HG03439 (cell line): ENCODE measurements around the gene MCF2L.
"Not testable (repeated sequence)": the region's sequence is repeated elsewhere in the genome, so short reads cannot be mapped to it uniquely, and the experiment has no call there.

Experiments used
- ATAC-seq: cut with Tn5 transposase; IDR thresholded peaks from one replicate; pipeline ENCODE4 v1.9.1; 2021; ENCODE audit warnings: mild to moderate bottlenecking, moderate library complexity; ENCODE audit not compliant: unreplicated experiment

Gene MCF2L

DNA sequence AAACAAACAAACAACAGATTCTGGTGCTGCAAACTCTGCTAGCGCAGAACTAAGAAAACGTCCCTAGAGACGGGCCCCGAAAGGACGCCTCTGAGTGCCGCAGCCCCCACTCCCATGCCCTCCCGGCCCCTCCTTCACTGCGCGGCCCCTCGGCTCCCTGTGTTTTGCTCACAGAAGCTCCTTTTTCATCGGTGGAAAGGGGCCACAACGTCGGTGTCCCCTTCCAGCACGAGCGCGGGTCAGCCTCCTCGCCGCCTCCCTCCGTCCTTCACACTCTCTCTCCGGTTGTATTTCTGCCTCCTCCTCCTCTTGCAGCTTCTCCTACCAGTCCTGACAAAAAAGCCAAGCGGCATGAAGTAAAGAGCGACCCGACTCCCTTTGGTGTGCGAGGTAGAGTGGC is 121.8 kb downstream of the MCF2L start:
- no peak for ATAC-seq

DNA sequence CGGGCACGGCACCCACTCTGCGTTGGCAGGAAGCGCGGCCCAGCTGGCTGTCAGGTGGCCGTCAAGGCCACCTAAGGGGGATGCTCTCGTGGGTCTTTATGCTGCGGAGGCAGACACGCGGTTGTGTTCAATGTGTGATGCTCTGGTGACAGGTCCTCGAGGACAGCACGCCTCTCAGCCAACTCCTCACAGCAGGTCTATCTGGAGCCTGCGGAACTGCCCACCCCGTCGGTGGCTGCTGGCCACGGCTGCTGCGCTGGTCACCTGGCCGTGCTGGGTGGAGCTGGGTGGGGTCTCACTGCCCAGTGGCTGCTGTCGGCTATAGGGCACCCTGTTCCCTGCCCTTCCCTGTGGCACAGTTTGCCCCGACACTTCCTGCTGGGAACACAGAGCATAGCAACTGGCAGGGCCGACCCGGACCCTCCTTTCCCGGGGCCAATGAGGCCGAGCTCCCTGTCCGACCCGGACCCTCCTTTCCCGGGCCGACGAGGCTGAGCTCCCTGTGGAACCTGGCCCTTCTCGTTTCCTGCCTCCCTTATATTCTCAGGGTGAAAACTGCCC is 122.3 kb downstream of the MCF2L start:
- ATAC-seq = no peak

DNA sequence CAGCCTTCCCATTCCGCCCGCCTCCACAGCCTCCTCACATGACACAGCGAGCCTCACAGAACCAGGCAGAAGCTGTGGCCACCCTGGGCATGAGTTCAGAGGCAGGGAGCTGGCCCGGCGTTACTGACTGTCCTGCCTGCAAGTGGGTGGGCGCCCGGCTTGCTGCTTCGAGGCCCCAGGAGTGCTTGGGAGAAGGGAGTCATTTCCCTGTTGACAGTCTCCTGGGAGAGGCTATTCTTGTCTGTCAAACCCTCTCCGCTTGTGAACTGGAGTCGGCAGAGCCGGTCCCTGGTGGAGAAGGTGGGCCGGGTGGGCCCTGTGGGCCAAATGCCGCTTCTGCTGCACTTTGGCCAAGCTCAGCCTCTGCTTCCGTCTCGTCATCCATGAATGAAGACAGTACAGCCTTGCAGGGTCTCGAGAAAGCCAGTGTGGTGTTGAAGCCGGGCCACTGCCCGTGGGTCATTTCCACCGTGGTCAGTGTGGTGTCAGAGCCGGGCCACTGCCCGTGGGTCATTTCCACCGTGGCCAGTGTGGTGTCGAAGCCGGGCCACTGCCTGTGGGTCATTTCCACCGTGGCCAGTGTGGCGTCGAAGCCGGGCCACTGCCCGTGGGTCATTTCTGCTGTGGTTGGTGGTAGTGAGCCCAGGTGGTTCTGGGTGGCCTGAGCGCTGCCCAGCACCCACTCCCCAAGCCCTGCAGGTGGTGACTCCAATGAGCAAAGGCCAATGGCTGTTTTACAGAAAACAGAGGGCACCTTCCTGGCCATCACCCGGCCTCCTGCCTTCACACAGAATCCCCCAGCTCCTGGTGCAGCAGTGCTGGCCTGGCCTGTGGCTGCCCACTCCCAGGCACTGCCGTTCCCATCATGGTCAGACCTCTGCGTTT is 123.1 kb downstream of the MCF2L start:
- no peak for ATAC-seq

DNA sequence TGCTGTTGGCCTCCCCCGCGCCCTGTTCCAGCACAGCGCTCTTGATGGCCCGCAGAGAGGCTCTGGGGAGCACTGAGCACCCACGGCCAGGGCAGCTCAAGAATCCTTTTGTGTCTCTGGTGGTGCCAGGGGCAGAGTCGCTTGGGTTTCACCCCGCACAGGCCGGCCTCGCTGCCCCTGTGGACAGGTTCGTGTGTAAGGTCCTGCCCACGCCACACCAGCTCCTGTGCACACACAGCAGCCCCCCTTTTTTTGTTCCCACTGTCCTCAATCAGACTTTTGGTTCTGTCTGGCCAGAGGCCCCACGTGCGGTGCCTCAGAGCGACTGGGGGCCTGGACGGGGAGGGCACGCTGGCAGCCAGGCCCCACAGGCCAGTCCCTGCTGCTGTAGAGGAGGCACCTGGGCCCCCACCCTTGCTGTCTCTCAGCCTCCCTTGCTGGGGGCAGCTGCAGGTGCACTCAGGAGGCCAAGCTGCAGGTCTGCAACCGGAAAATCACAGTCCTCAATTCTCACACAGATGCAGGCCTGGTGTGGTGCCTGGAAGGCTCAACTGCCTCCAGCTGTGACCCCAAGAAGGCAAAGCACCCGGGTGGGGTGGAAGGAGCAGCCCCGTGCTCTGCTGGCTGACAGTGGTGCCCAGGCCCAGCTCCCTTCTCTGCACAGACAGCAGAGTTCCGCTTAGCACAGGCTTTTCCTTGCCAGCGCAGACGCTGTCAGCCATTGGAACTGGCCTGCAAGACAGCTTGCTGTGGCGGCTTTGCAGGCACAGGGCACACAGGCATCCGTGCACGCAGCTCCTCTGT is 124.0 kb downstream of the MCF2L start:
- no peak for ATAC-seq

DNA sequence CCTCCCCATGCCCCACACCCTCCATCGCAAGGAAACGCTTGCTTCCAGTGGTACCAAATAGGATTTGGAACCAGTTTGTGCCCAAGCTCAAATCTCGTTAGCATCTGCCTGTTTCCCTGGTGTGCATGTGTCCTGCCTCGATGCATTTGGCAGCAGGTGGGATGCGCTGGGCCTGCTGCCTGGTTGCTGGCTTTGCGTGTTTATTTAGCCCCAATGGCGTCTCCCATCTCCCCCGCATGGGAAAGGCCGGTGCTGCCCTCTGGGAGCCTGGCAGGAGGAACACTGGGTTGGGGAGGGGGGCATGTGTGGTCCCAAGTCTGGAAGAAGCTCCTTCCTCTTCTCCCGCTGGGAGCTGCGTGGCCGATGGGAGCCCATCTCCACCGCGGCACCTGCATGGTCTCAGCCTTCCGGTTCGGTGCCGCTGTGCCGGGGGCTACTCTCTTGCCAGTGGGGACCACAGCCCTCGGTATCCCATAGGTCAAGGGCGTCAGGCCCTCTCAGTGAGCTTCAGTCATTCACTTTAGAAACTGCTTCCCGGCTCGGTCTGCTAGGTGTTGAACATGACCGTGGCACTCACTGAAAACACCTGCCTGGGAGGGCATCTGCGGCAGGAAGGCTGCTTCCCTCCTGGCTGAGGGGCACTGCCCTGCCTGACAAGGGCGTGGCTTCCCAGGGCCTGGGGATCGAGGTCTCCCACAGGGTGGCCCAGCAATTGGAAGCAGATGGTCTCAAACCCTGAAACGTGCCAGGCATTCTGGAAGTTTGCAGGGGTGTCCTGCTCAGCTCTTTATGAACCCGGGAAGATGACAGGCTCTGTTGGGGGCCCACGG is 124.8 kb downstream of the MCF2L start:
- ATAC-seq = no peak

DNA sequence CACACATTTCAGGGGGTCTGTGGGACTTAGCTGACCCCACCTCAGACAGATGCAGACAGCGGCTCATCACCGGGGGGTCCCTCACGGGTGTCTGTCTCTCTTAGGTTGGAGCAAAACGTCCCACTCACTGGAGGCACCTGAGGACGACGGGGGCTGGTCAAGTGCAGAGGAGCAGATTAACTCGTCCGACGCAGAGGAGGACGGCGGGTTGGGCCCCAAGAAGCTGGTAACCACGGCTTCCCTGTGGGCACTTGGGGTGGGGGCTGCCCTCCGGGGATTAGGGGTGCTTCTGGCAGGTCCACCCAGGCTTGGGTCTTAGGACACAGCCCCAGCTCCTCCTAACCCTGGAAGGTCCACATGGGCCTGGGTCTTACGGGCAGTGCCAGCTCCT is 125.4 kb downstream of the MCF2L start:
- ATAC-seq = no peak

DNA sequence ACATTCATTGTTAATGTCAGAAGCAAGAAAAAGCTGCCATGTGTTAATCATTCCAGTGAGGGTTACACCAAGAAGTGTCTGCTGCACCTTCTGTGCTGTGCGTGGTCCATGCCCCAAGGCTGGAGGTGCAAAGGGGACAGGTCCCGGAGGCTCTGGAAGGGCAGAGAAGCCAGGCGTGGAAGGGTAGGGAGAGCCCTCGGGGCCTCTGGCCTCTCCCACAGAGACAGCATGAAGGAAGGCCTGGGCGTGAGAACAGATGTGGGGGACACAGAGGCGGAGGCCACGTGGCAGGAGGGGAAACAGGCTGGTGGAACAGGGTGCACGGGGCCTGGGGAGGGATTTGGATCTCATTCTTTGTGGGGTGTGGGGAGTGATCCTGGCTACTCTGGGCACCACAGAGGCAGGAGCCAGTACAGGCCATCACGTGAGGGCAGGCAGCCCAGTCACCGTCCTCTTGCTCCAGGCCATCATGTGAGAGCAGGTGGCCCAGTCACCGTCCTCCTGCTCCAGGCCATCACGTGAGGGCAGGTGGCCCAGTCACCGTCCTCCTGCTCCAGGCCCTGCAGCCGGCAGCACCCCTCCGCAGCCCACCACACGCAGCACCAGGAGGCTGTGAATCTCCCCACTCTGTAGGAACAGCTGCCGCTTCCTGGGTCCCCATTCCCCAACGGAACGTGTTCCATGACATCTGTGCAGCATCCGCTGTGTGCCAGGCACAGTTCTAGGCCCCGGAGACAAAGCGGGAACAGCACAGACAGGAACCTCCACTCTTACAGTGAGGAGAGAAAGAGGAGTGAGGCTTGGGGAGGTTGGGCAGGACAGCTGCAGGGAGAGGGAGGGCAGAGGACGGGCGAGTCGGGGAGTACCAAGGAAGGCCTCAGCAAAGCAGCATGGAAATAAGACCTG is 126.4 kb downstream of the MCF2L start:
- no peak for ATAC-seq

DNA sequence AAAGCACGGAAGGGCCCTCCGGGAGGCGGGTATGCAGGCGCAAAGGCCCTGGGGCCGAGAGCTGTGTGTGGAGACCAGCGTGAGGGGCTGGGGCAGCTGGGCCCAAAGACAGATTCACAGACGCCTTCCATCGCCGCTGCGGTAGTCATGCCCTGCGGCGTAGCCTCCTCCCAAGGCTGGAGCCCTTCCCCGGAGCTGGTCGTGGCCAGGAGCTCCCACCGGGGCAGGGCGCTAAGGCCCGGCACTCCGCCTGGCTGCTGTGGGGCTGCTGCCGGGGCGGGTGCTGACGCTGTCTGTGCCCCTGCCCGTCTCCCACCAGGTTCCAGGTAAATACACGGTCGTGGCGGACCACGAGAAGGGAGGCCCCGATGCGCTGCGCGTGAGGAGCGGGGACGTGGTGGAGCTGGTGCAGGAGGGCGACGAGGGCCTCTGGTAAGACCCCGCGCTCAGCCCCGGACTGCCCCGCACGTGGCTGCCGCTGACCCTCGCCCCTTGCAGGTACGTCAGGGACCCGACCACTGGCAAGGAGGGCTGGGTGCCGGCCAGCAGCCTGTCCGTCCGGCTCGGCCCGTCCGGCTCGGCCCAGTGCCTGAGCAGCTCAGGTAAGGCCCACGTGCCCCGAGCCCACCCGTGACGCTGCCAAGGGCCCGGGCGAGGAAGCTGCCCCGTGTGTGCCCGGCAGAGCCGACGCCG is 127.2 kb downstream of the MCF2L start:
- ATAC-seq = no peak

DNA sequence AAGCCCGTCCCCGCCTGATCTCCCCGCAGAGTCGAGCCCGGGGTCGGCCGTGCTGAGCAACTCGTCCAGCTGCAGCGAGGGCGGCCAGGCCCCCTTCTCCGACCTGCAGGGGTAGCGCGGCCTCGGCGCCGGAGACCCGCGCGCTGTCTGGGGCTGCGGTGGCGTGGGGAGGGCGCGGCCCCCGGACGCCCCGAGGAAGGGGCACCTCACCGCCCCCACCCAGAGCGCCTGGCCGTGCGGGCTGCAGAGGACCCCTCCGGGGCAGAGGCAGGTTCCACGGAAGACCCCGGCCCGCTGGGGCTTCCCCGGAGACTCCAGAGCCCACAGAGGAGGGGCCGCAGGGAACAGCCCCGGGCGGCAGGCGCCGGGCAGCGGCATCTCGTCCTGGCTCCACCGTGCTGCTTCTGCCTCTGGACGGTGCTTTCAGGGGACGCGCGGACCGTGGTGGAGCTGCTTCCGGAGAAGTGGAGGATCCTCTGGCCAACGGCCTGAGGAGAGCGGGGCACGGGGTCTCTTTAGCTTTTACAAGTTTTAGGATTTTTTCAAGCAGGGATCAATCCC is 127.8 kb downstream of the MCF2L start:
- no peak for ATAC-seq

DNA sequence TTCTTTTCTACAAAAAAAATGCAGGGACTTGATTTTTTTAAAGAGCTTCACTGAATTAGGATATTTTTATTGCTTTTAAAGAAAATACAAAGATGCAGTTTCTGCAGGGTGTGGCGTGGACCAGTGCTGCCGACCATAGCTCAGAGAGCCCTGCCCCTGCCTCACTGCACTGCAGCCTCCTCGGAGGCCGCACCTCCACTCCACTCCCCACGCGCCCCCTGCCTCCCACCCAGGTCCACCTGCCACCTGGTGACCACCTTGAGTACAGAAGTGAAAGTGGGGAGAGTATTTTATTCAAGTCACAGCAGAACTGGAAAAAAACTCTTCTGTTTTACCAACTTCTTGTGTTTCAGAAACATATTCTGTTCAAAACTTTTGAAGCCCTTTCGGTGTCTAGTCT is 128.6 kb downstream of the MCF2L start:
- no peak for ATAC-seq

DNA sequence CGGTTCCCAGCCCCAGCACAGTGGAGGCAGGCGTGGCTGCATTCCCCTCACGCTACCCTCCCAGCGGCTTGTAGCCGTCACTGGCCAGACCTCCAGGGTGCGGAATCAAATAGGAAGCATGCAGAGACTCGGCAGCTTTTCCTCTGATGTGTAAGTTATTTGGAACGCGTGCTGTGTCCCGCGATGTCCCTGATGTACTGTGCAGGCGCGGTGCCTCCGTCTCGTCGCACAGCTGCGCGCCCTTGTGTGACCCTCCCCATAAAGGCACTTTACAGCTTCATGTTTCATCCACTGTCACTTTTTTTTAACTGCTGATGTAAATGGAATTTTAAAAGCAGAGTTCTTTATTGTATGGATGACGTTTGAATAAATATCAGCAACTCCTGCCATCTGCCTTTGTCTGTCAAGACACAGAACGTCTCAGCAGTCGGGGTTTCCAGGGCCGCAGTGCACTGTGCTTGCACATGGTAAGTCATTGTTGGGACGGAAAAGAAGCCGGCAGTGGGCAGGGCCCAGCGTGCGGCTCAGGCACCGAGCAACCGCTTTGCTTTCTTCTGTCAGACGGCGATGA is 129.2 kb downstream of the MCF2L start:
- ATAC-seq = no peak

DNA sequence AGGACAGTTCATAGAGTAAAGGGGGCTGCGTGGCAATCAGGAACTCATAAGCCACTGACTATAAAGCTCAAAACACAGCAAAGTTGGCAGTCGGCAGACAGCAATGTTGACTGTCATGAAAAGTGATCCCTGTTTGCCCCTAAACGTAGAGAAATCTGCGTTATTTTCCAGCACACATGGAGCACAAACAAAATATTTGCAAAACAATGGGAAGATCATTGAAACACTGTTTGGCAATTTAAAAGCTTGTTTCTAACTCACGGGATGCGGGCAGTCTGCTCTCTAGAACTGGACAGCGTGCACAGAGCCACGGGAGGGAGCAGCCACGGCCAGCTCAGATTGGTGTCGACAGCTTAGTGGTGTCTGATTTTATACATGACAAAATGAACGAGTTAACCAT is 130.1 kb downstream of the MCF2L start:
- no peak for ATAC-seq

DNA sequence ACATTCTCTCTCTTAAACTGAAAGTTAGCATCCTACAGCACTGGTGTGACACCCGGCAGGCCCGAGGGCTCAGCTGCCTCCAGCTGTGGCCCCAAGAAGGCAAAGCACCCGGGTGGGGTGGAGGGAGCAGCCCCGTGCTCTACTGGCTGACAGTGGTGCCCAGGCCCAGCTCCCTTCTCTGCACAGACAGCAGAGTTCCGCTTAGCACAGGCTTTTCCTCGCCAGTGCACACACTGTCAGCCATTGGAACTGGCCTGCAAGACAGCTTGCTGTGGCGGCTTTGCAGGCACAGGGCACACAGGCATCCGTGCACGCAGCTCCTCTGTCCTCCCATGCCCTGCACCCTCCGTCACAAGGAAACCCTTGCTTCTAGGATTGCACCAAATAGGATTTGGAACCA is 133.3 kb downstream of the MCF2L start:
- ATAC-seq = not testable (repeated sequence)

DNA sequence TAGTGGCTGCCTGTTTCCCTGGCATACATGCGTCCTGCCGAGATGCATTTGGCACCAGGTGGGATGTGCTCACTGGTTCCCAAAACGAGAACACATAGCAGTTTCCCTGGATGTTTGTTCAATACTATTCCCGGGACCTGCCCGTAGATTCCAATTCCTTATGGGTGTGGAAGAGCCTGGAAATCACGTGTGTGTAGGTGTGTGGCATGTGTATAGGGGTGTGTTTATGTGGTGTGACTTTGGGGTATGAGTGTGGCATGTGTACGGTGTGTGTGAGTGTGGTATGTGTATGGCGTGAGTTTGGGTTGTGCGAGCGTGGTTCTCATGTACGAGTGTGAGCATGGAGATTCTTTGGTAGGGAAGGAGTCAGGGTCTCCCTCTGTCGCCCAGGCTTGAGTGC is 133.7 kb downstream of the MCF2L start:
- ATAC-seq = no peak

DNA sequence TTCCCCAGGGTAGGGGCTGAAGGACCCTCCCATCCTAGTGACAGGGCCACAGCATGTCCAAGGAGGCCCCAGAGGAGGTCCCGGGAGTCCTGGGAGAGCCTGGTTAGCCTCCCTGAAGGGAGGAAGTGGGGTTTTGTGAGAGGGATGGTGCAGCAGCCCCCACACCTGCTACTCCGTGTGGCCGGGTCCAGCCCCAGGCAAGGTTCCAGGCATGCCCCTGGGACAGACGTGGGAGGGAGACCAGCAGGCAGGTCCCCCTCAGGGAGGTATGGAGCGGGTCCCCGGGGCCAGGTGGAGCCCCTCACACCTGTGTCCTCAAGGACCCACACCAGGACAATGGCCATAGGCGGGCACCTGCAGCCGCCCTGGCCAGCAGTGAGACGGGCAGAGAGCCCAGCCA is 134.6 kb downstream of the MCF2L start:
- ATAC-seq = no peak

DNA sequence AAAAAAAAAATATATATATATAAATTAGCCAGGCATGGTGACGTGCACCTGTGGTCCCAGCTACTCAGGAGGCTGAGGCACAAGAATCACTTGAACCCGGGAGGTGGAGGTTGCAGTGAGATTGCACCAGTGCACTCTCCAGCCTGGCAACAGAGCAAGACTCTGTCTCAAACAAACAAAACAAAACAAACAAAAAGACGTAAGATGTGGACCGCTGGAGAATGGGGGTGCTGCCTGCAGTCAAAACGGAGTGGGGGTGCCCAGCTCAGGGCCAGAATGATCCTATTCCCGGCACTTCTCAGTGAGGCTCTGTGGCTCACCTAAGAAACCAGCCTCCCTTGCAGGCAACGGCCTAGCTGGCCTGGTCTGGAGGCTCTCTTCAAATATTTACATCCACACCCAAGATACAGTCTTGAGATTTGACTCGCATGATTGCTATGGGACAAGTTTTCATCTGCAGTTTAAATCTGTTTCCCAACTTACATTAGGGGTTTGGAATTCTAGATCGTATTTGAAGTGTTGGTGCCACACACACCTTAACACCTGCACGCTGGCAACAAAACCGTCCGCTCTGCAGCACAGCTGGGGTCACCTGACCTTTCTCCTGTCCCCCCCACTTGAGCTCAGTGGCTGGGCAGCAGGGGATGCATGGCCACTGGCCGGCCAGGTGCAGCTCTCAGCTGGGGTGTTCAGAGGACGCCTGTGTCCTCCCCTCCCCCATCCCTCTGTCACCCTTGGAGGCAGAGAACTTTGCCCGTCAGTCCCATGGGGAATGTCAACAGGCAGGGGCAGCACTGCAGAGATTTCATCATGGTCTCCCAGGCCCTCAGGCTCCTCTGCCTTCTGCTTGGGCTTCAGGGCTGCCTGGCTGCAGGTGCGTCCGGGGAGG is 136.3 kb downstream of the MCF2L start, which contains the start of gene F7:
TSS of gene F7 (plus strand) at position 760 of the 889 bp plus-strand sequence. CDS start at position 811, 51 bp downstream.
- ATAC-seq = no peak

DNA sequence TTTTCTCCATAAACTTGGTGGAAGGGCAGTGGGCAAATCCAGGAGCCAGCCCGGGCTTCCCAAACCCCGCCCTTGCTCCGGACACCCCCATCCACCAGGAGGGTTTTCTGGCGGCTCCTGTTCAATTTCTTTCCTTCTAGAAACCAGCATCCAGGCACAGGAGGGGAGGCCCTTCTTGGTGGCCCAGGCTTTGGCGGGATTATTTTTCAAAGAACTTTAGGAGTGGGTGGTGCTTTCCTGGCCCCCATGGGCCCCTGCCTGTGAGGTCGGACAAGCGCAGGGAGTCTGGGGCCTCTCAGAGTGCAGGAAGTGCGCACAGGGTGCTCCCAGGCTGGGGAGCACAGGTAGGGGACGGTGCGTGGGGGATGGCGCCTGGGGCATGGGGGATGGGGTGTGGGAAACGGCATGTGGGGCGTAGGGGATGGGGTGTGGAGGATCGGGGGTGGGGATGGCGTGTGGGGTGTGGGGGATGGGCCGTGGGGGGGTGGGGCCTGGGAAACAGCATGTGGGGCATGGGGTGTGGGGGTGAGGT is 137.0 kb downstream of the MCF2L start:
- ATAC-seq = no peak
